ENCODE results near the gene SBF2.

SBF2 gene

GRCh38 chr11:9738116-9738515 lies 555.9 kb downstream of the SBF2 start:
- DNase-seq, result no peak

DNA sequence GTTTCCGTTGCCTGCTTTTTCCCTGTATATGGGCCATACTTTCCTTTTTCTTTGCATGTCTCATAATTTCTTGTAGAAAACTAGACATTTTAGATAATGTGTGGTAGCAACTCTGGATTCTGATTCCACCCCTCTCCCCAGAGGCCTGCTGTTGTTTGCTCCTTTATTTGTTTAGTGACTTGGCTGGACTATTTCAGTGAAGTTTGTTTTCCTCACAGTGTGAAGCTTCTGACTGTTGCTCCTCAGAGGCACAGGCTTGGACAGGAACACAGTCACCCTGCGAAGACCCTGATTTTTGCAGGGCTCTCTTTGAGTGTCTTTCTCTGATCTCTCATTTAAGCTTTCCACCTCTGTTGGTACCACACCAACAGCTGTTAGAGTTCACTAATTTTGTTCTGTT lies 557.7 kb downstream of the SBF2 start:
- DNase-seq, result no peak

- no peak for DNase-seq
Measured at GRCh38 chr11:9735919-9736318, 558.1 kb downstream of the SBF2 start.

- DNase-seq, result no peak
Measured at GRCh38 chr11:9735236-9735635, 558.8 kb downstream of the SBF2 start.

DNA sequence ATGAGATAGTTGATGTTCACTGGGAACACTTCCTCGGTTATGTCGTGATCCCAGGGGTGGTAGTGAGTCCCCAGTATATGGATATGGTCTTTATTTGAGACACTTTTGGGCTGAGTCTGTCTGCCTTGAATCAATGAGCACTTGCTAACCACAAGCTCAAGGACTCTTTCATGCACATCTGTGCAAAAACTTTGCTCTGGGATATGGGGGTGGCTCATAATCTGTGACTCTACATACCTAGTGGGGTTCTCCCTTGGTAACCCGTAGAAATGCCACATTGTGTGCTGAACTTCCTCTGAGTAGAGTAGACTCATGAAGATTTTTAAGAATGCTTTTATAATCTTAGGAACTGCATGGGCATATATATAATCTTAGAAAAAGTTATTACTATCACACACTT lies 560.8 kb downstream of the SBF2 start:
- no peak for DNase-seq

GRCh38 chr11:9732453-9732852 lies 561.6 kb downstream of the SBF2 start:
- no peak for DNase-seq

DNA sequence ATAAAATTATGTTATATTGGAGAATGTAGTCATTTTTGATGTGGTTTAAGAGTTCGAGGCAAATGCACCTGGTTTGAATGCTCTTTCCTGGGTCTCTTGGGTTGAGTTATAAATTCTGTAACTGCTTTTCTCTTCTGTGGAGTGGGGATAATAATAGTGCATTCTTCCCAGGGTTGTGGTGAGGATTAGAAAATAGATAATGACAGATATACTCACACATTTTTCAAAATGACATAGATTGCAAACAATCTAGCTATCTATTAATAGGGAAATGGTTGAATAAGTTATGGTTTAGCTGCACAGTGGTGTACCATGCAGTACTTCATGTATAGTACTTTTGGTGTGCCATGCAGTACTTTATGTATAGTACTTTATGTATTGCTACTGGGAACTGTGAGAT lies 562.8 kb downstream of the SBF2 start:
- DNase-seq, result no peak

Measured in EL (cell line).